ENCODE data around the gene EIF5B. TPM values are rescaled to one million over a fixed set of nuclear protein-coding genes. Genes with fewer than 3 reads are reported as not detected.

The EIF5B gene
- total and polyA plus RNA-seq, 4 donors: 22.9 to 36.2 (median 31.7) TPM

DNA sequence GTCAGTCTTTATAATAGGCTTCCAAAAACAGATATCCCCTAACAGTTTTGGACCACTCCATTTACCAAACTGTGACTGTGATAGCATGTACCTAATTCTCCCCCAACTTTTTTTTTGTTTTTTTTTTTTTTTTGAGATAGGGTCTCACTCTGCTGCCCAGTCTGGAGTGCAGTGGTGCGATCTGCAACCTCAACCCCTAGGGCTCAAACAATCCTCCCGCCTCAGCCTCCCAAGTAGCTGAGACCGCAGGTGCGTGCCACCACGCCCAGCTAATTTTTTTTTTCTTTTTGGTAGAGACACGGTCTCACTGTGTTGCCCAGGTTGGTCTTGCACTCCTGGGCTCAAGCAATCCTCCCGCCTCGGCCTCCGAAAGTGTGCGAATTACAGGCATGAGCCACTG lies 99.7 kb downstream of the EIF5B start:
- H3K4me3 ChIP-seq: no peak overlapping the region
- peaks cover 0 to 2% (median 0%) of the 10 kb centered on the region in 5 donors for H3K4me1 ChIP-seq (ENCODE audit: control insufficient read depth in 5 of 5, insufficient read depth in 5 of 5, low read length in 5 of 5)
- no peaks in the 10 kb centered on the region for H3K9me3 ChIP-seq (ENCODE audit: control insufficient read depth in 4 of 4, insufficient read depth in 3 of 4, low read length in 3 of 4)
- H3K27me3 ChIP-seq (ENCODE audit: control insufficient read depth in 3 of 3, insufficient read depth in 3 of 3, low read length in 2 of 3): no peaks in the 10 kb centered on the region
- ATAC-seq (ENCODE audit: insufficient read depth, low FRiP score) (no peak), DNase-seq (no peak)
- WGBS, 2 donors: 97% methylated on average over 10 of the region's 10 CpGs
- H3K36me3 ChIP-seq (ENCODE audit: control insufficient read depth in 4 of 4, insufficient read depth in 4 of 4, low read length in 4 of 4): peaks cover 6 to 12% (median 10%) of the 10 kb centered on the region in 4 donors
- no peak overlapping the region for H3K27ac ChIP-seq (ENCODE audit: low read depth in 1 of 2, low read length in 1 of 2)
- H3K9ac ChIP-seq (ENCODE audit: insufficient read depth in 1 of 2, low read length in 2 of 2): no peak overlapping the region
- TF ChIP-seq, protein P1, sequence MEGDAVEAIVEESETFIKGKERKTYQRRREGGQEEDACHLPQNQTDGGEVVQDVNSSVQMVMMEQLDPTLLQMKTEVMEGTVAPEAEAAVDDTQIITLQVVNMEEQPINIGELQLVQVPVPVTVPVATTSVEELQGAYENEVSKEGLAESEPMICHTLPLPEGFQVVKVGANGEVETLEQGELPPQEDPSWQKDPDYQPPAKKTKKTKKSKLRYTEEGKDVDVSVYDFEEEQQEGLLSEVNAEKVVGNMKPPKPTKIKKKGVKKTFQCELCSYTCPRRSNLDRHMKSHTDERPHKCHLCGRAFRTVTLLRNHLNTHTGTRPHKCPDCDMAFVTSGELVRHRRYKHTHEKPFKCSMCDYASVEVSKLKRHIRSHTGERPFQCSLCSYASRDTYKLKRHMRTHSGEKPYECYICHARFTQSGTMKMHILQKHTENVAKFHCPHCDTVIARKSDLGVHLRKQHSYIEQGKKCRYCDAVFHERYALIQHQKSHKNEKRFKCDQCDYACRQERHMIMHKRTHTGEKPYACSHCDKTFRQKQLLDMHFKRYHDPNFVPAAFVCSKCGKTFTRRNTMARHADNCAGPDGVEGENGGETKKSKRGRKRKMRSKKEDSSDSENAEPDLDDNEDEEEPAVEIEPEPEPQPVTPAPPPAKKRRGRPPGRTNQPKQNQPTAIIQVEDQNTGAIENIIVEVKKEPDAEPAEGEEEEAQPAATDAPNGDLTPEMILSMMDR (IDR thresholded peaks at IDR 0.05; ENCODE audit: control extremely low read depth, extremely low read depth): no peak

DNA sequence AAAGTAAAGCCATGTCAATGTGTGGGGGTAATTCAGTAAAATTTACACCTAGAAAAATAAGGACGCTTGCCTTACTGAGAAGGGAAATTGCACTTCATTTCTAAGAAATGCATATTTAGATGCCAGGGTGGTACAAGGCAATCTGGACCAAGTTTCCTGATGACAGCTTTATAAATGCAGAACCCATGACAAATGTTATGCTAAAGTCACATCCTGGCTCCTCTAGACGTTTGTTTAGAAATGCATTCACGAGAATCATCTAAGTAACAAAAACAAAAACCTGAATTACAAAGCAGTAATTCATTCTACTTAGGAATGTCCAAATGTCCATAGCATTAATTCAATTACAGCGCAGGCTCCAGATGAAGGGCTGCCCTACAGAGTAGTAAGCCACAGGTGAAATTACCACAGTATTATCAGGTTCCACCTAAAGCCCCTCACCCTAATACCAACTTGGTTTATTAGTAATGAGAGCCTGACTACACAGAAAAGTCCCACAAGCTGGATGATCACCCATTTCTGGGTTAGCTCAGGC lies 102.8 kb downstream of the EIF5B start:
- 65 to 76% methylated on average over 4 of the region's 4 CpGs for WGBS, 2 donors
- no peaks in the 10 kb centered on the region for H3K9me3 ChIP-seq (ENCODE audit: control insufficient read depth in 4 of 4, insufficient read depth in 3 of 4, low read length in 3 of 4)
- DNase-seq (no peak), ATAC-seq (ENCODE audit: insufficient read depth, low FRiP score) (no peak)
- H3K27ac ChIP-seq (ENCODE audit: low read depth in 1 of 2, low read length in 1 of 2): no peak overlapping the region
- peaks cover 5 to 12% (median 8%) of the 10 kb centered on the region in 4 donors for H3K36me3 ChIP-seq (ENCODE audit: control insufficient read depth in 4 of 4, insufficient read depth in 4 of 4, low read length in 4 of 4)
- no peak overlapping the region for H3K4me3 ChIP-seq
- no peaks in the 10 kb centered on the region for H3K27me3 ChIP-seq (ENCODE audit: control insufficient read depth in 3 of 3, insufficient read depth in 3 of 3, low read length in 2 of 3)
- H3K9ac ChIP-seq (ENCODE audit: insufficient read depth in 1 of 2, low read length in 2 of 2): no peak overlapping the region
- TF ChIP-seq, protein P1 (IDR thresholded peaks at IDR 0.05; ENCODE audit: control extremely low read depth, extremely low read depth): no peak
- H3K4me1 ChIP-seq (ENCODE audit: control insufficient read depth in 5 of 5, insufficient read depth in 5 of 5, low read length in 5 of 5): peaks cover 0 to 3% (median 0%) of the 10 kb centered on the region in 5 donors

DNA sequence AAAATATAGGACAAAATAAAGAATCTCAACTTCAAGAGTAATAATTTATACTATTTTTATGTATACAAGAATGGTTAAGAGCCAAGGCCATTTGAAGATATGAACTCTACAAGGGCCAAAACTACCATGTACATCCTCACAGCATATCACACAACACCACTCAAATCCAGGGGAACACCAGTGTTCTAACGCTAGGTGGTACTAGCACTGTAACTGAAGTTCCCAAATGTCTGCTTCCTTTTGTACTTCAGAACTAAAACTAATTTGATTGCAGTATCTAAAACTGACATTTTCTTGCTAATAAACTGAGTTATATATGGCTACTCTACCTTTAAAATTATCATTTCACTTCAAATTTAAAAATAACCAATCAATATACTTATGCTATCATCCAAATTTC lies 105.6 kb downstream of the EIF5B start:
- H3K4me3 ChIP-seq: no peak overlapping the region
- peak in 1 of 3 donors; percentile 35 for DNase-seq
- no peak for ATAC-seq (ENCODE audit: insufficient read depth, low FRiP score)

More for the DNA sequence above, 105.6 kb downstream of the EIF5B start:
- Histone ChIP-seq H3K4me1 (ENCODE audit: control insufficient read depth in 5 of 5, insufficient read depth in 5 of 5, low read length in 5 of 5) (peaks cover 0 to 3% (median 0%) of the 10 kb centered on the region in 5 donors), H3K27ac (ENCODE audit: low read depth in 1 of 2, low read length in 1 of 2) (no peak overlapping the region), H3K36me3 (ENCODE audit: control insufficient read depth in 4 of 4, insufficient read depth in 4 of 4, low read length in 4 of 4) (peaks cover 6 to 11% (median 9%) of the 10 kb centered on the region in 4 donors), H3K27me3 (ENCODE audit: control insufficient read depth in 3 of 3, insufficient read depth in 3 of 3, low read length in 2 of 3) (no peaks in the 10 kb centered on the region), H3K9me3 (ENCODE audit: control insufficient read depth in 4 of 4, insufficient read depth in 3 of 4, low read length in 3 of 4) (no peaks in the 10 kb centered on the region), H3K9ac (ENCODE audit: insufficient read depth in 1 of 2, low read length in 2 of 2) (no peak overlapping the region)
- 49 to 59% methylated on average over 1 of the region's 1 CpG for WGBS, 2 donors
- TF ChIP-seq, protein P1 (IDR thresholded peaks at IDR 0.05; ENCODE audit: control extremely low read depth, extremely low read depth): no peak
